Heart right ventricle (tissue), 16 donors: ENCODE data around the gene LGALS14. TPM values are rescaled to one million over a fixed set of nuclear protein-coding genes. Genes with fewer than 3 reads are reported as not detected.

ENCODE experiments used
- ATAC-seq, 8 donors: fragments of 200-7000 bp; cut with Tn5 transposase; one replicate each; pipeline ENCODE4 v1.9.1; 2020; ENCODE audit warnings: mild to moderate bottlenecking in 8 of 8, moderate library complexity in 8 of 8, moderate number of reproducible peaks in 1 of 8
- DNase-seq, 2 donors: peaks; one replicate each; pipeline ENCODE4 v3.0.0-alpha.2; 2020
- H3K27ac ChIP-seq, 10 donors: fragments of 200-600 bp; sonication (generic) in 2 of 10; one replicate each; pipeline versions ENCODE4 v1.5.0 to v1.8.0; 2020 to 2022; ENCODE audit warnings: mild to moderate bottlenecking in 3 of 10
- H3K27me3 ChIP-seq, 7 donors: fragments of 200-600 bp; one replicate each; pipeline ENCODE4 v1.8.0; 2021 to 2022; ENCODE audit warnings: mild to moderate bottlenecking in 2 of 7
- H3K36me3 ChIP-seq, 9 donors: fragments of 200-600 bp; sonication (generic) in 1 of 9; one replicate each; pipeline versions ENCODE4 v1.5.0 to v1.8.0; 2020 to 2022; ENCODE audit warnings: mild to moderate bottlenecking in 2 of 9
- H3K4me1 ChIP-seq, 9 donors: fragments of 200-600 bp; sonication (generic) in 1 of 9; one replicate each; pipeline versions ENCODE4 v1.5.0 to v1.8.0; 2020 to 2022; ENCODE audit warnings: mild to moderate bottlenecking in 4 of 9
- H3K4me3 ChIP-seq, 10 donors: fragments of 200-600 bp; sonication (generic) in 2 of 10; one replicate each; pipeline versions ENCODE4 v1.5.0 to v1.8.0; 2020 to 2022; ENCODE audit warnings: mild to moderate bottlenecking in 7 of 10, moderate library complexity in 2 of 10
- H3K9me3 ChIP-seq, 11 donors: fragments of 200-600 bp in 10 of 11; sonication (generic) in 2 of 11; one replicate each; pipeline versions ENCODE4 v1.5.0 to v1.8.0; 2013 to 2022; ENCODE audit warnings: mild to moderate bottlenecking in 2 of 11, control low read depth in 1 of 11, moderate library complexity in 1 of 11
- CTCF ChIP-seq, 9 donors: fragments of 200-600 bp; sonication (generic) in 2 of 9; IDR thresholded peaks; one replicate each; pipeline versions ENCODE4 v1.5.0 to v1.8.0; 2021 to 2022; ENCODE audit warnings: antibody characterized with exemption in 9 of 9, mild to moderate bottlenecking in 5 of 9, moderate library complexity in 1 of 9
- WGBS, 2 donors: extraction: QIAGEN DNeasy Blood & Tissue Kit; methylation state at CpG; one replicate each; pipeline ENCODE4 v1.1.7; 2013; ENCODE audit warnings: inconsistent platforms in 1 of 2; 5-methylcytosine and 5-hydroxymethylcytosine counted together
- intact Hi-C, 10 donors: fragments of 100-400 bp; cut with DNase I; formaldehyde crosslinking; loops; one replicate each; pipeline versions ENCODE4 v1.11.1 to v1.14.2; 2022
- polyA plus RNA-seq, 2 donors: library from polyadenylated mRNA; stranded (reverse); fragments of 200-250 nt; gene quantifications; one replicate each; pipeline ENCODE4 v1.2.3, GENCODE V29; 2013
- total RNA-seq, 10 donors: library from RNA; stranded (reverse); fragmentation: NEBNext Ultra II Directional in 3 of 10; extraction: Animal tissue kit (Norgen Biotek cat#: 25700) in 3 of 10; gene quantifications; one replicate each; pipeline versions ENCODE4 v1.2.1 to v1.2.4, GENCODE V29; 2021 to 2023
- donor health status: Arrhythmogenic right ventricular cardiomyopathy.
- donor health status: ischemic (EF 13 %, LVEDD 7.1; RV severe dilation, severe dysfunction).
- donor health status: healthy with polysubstance abuse.
- donor health status: DM: no; HTN: yes; CAD: no.
- donor health status: DM: no; HTN: no; CAD: no.
- donor health status: ischemic (EF 25% LVEDD 6.9; RV normal size, moderate dysfunction).
- donor health status: ischemic (EF 25% LVEDD 5.7; RV mildly dilated, moderate dysfunction).
- donor health status: healthy.
- donor health status: DM: yes; HTN: yes; CAD: no.
- donor health status: Ischemic cardiomyopathy.
- donor health status: ischemic (EF 35%, LVEDD 5.7; RV mildly dilated, moderate dysfunction).
- donor health status: nonischemic (EF 11% LVEDD 7.7; RV severe dilation, severe dysfunction).
- donor health status: DM: yes; HTN: yes; CAD: no.
- donor health status: PGD.
- donor health status: ischemic (EF 29% LVEDD 5.4; RV normal size, mild dysfunction).
- donor health status: nonischemic (EF 23%, LVEDD 6.1; RV moderate dilation, normal function).

LGALS14 gene
- total and polyA plus RNA-seq, 12 donors: not detected

DNA sequence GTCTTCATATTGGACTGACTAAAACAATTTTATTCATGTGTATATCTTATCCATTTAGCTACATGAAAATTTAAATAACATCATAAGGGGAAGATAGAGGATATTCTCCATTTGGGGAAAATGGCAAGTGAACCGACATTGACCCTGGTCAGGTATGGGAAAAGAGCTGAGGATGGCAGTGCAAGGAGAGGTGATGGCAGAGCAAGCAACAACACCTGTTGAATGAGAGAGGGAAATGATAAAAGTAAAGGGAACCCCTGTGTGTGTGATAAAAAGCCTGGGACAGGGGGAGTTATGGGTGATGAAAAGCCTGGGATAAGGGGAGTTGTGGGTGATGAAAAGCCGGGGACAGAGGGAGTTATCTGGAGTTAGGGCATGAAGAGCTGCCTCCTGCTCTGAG is 29.6 kb downstream of the LGALS14 start:
- Histone ChIP-seq H3K4me3 (peak overlapping the region in 1 of 10 donors; percentile 26), H3K9me3 (no peaks in the 10 kb centered on the region), H3K4me1 (no peaks in the 10 kb centered on the region), H3K27ac (no peak overlapping the region), H3K36me3 (no peaks in the 10 kb centered on the region), H3K27me3 (peaks cover 0 to 20% (median 6%) of the 10 kb centered on the region in 7 donors)
- 76 to 78% methylated on average over 2 of the region's 2 CpGs for WGBS, 2 donors
- ATAC-seq: no peak
- no peak for DNase-seq
- no peak for TF ChIP-seq CTCF (IDR thresholded peaks at IDR 0.05)
- intact Hi-C loops: no loop called here

GRCh38 chr19:39735688-39736087 is 31.4 kb downstream of the LGALS14 start:
- WGBS, 2 donors: 29 to 39% methylated on average over 3 of the region's 3 CpGs
- DNase-seq (no peak), ATAC-seq (no peak)
- Histone ChIP-seq H3K4me3 (peak overlapping the region in 1 of 10 donors; percentile 26), H3K4me1 (no peaks in the 10 kb centered on the region), H3K27me3 (peaks cover 0 to 17% (median 8%) of the 10 kb centered on the region in 7 donors), H3K36me3 (no peaks in the 10 kb centered on the region), H3K9me3 (no peaks in the 10 kb centered on the region), H3K27ac (no peak overlapping the region)
- TF ChIP-seq CTCF (IDR thresholded peaks at IDR 0.05): no peak
- intact Hi-C loops: no loop called here

GRCh38 chr19:39736088-39736487 is 31.8 kb downstream of the LGALS14 start:
- DNase-seq (no peak), ATAC-seq (no peak)
- Histone ChIP-seq H3K27me3 (peaks cover 0 to 17% (median 8%) of the 10 kb centered on the region in 7 donors), H3K4me1 (no peaks in the 10 kb centered on the region), H3K36me3 (no peaks in the 10 kb centered on the region), H3K4me3 (peak overlapping the region in 1 of 10 donors; percentile 26), H3K27ac (no peak overlapping the region), H3K9me3 (no peaks in the 10 kb centered on the region)
- intact Hi-C loops: no loop called here
- WGBS, 2 donors: 52 to 53% methylated on average over 5 of the region's 5 CpGs
- no peak for TF ChIP-seq CTCF (IDR thresholded peaks at IDR 0.05)

GRCh38 chr19:39737351-39737750 is 33.1 kb downstream of the LGALS14 start:
- no peak overlapping the region for H3K27ac ChIP-seq

More at GRCh38 chr19:39737351-39737750, 33.1 kb downstream of the LGALS14 start:
- no peak for ATAC-seq
- WGBS, 2 donors: 71 to 73% methylated on average over 3 of the region's 3 CpGs
- Histone ChIP-seq H3K4me3 (peak overlapping the region in 1 of 10 donors; percentile 26), H3K4me1 (no peaks in the 10 kb centered on the region), H3K9me3 (no peaks in the 10 kb centered on the region), H3K27me3 (peaks cover 0 to 17% (median 8%) of the 10 kb centered on the region in 7 donors), H3K36me3 (no peaks in the 10 kb centered on the region)
- DNase-seq: no peak
- no peak for TF ChIP-seq CTCF (IDR thresholded peaks at IDR 0.05)
- intact Hi-C loops: no loop called here
